HEK293 (cell line): ENCODE data around the gene ABCC3.

Experiments
- CTCF ChIP-seq: fragments of 450-650 bp; formaldehyde crosslinking; IDR thresholded peaks from 2 replicates; pipeline ENCODE4 v1.5.1; 2016; ENCODE audit warnings: missing biosample characterization, missing genetic modification characterization
- OVOL3 ChIP-seq: fragments of 450-650 bp; formaldehyde crosslinking; IDR thresholded peaks from 2 replicates; pipeline ENCODE4 v1.5.1; 2016; ENCODE audit warnings: missing biosample characterization, missing genetic modification characterization
- REST ChIP-seq: fragments of 450-650 bp; formaldehyde crosslinking; IDR thresholded peaks from 2 replicates; pipeline ENCODE4 v1.5.1; 2016; ENCODE audit warnings: missing biosample characterization, missing genetic modification characterization
- TRIM28 ChIP-seq: IDR thresholded peaks from 2 replicates; pipeline ENCODE4 v1.6.1; 2011; ENCODE audit warnings: low read length, control low read depth, borderline replicate concordance
- ZBTB26 ChIP-seq: fragments of 450-650 bp; formaldehyde crosslinking; optimal IDR thresholded peaks from 2 replicates; pipeline ENCODE3; 2016; ENCODE audit warnings: missing biosample characterization, mild to moderate bottlenecking, missing genetic modification characterization
- ZNF155 ChIP-seq: fragments of 450-650 bp; formaldehyde crosslinking; IDR thresholded peaks from 2 replicates; pipeline ENCODE4 v1.5.1; 2016; ENCODE audit warnings: missing biosample characterization, missing genetic modification characterization
- ZNF16 ChIP-seq: fragments of 450-650 bp; formaldehyde crosslinking; IDR thresholded peaks from 2 replicates; pipeline ENCODE4 v1.5.1; 2016; ENCODE audit warnings: low read depth, missing biosample characterization, missing genetic modification characterization
- ZNF223 ChIP-seq: fragments of 450-650 bp; formaldehyde crosslinking; IDR thresholded peaks from 2 replicates; pipeline ENCODE4 v1.5.1; 2016; ENCODE audit warnings: missing biosample characterization, missing genetic modification characterization
- ZNF24 ChIP-seq: fragments of 450-650 bp; formaldehyde crosslinking; IDR thresholded peaks from 2 replicates; pipeline ENCODE4 v1.5.1; 2016; ENCODE audit warnings: missing biosample characterization, missing genetic modification characterization
- ZNF266 ChIP-seq: fragments of 450-650 bp; formaldehyde crosslinking; IDR thresholded peaks from 2 replicates; pipeline ENCODE4 v1.5.1; 2016; ENCODE audit warnings: missing biosample characterization, missing genetic modification characterization, low read depth
- ZNF350 ChIP-seq: fragments of 450-650 bp; formaldehyde crosslinking; IDR thresholded peaks from 2 replicates; pipeline ENCODE4 v1.5.0; 2017; ENCODE audit warnings: missing biosample characterization, mild to moderate bottlenecking, missing genetic modification characterization
- ZNF426 ChIP-seq: fragments of 450-650 bp; formaldehyde crosslinking; IDR thresholded peaks from 2 replicates; pipeline ENCODE4 v1.5.1; 2017; ENCODE audit warnings: missing biosample characterization, missing genetic modification characterization, mild to moderate bottlenecking, inconsistent platforms, moderate library complexity
- ZNF473 ChIP-seq: fragments of 450-650 bp; formaldehyde crosslinking; IDR thresholded peaks from 2 replicates; pipeline ENCODE4 v1.5.1; 2017; ENCODE audit warnings: missing biosample characterization, missing genetic modification characterization
- ZNF510 ChIP-seq: fragments of 450-650 bp; formaldehyde crosslinking; IDR thresholded peaks from 2 replicates; pipeline ENCODE4 v1.5.1; 2018; ENCODE audit warnings: mild to moderate bottlenecking, missing genetic modification characterization, missing biosample characterization; ENCODE audit not compliant: insufficient replicate concordance
- ZNF518A ChIP-seq: fragments of 450-650 bp; formaldehyde crosslinking; conservative IDR thresholded peaks from 2 replicates; pipeline ENCODE4 v1.5.1; 2016; ENCODE audit warnings: low read depth, missing biosample characterization, missing genetic modification characterization
- ZNF530 ChIP-seq: fragments of 450-650 bp; formaldehyde crosslinking; IDR thresholded peaks from 2 replicates; pipeline ENCODE4 v1.5.1; 2016; ENCODE audit warnings: low read depth, missing biosample characterization, missing genetic modification characterization
- ZNF548 ChIP-seq: fragments of 450-650 bp; formaldehyde crosslinking; IDR thresholded peaks from 2 replicates; pipeline ENCODE4 v1.5.1; 2016; ENCODE audit warnings: missing biosample characterization, missing genetic modification characterization
- ZNF600 ChIP-seq: fragments of 450-650 bp; formaldehyde crosslinking; IDR thresholded peaks from 2 replicates; pipeline ENCODE4 v1.5.1; 2016; ENCODE audit warnings: missing biosample characterization, missing genetic modification characterization
- ZNF624 ChIP-seq: fragments of 450-650 bp; formaldehyde crosslinking; IDR thresholded peaks from 2 replicates; pipeline ENCODE4 v1.5.1; 2017; ENCODE audit warnings: missing biosample characterization, missing genetic modification characterization
- ZNF639 ChIP-seq: fragments of 450-650 bp; formaldehyde crosslinking; IDR thresholded peaks from 2 replicates; pipeline ENCODE4 v1.5.1; 2016; ENCODE audit warnings: missing biosample characterization, missing genetic modification characterization
- ZNF658 ChIP-seq: fragments of 450-650 bp; formaldehyde crosslinking; IDR thresholded peaks from 2 replicates; pipeline ENCODE4; 2016; ENCODE audit warnings: missing biosample characterization, missing genetic modification characterization
- ZNF677 ChIP-seq: fragments of 450-650 bp; IDR thresholded peaks from 2 replicates; pipeline ENCODE4 v1.5.0; 2018; ENCODE audit warnings: missing biosample characterization, mild to moderate bottlenecking, missing genetic modification characterization, moderate library complexity
- ZNF768 ChIP-seq: fragments of 450-650 bp; formaldehyde crosslinking; IDR thresholded peaks from 2 replicates; pipeline ENCODE4 v1.5.1; 2018; ENCODE audit warnings: missing biosample characterization, mild to moderate bottlenecking, missing genetic modification characterization
- ZNF776 ChIP-seq: fragments of 450-650 bp; formaldehyde crosslinking; IDR thresholded peaks from 2 replicates; pipeline ENCODE4 v1.5.0; 2017; ENCODE audit warnings: missing biosample characterization, missing genetic modification characterization, borderline replicate concordance
- ZNF837 ChIP-seq: fragments of 450-650 bp; formaldehyde crosslinking; IDR thresholded peaks from 2 replicates; pipeline ENCODE4 v1.5.1; 2016; ENCODE audit warnings: missing biosample characterization, missing genetic modification characterization
- ZXDB ChIP-seq: fragments of 450-650 bp; formaldehyde crosslinking; IDR thresholded peaks from 2 replicates; pipeline ENCODE4 v1.5.1; 2016; ENCODE audit warnings: missing biosample characterization, missing genetic modification characterization

The ABCC3 gene

GRCh38 chr17:50638966-50639713 lies 4.5 kb downstream of the ABCC3 start (continued):
- TF ChIP-seq ZNF473 (tag by site-specific recombination) (no peak), REST (tag by site-specific recombination) (no peak), OVOL3 (tag by site-specific recombination) (no peak), ZNF658 (tag by site-specific recombination) (no peak), ZNF426 (tag by site-specific recombination) (no peak), ZNF155 (no peak), TRIM28 (no peak), ZNF223 (no peak), ZNF24 (peak; percentile 70), ZNF530 (no peak), ZNF677 (tag by site-specific recombination) (no peak), ZXDB (tag by site-specific recombination) (peak; percentile 71; the same call in 1 of the 2 replicates), ZNF639 (tag by site-specific recombination) (peak; percentile 64; the same call in 1 of the 2 replicates), ZNF768 (tag by site-specific recombination) (no peak), ZNF518A (tag by site-specific recombination) (no peak), ZNF776 (no peak), ZNF266 (no peak), ZNF600 (peak; percentile 93), ZNF16 (no peak), ZBTB26 (tag by site-specific recombination) (no peak), ZNF837 (no peak), ZNF624 (tag by site-specific recombination) (no peak), CTCF (tag by site-specific recombination) (no peak), ZNF510 (tag by site-specific recombination) (no peak), ZNF350 (tag by site-specific recombination) (no peak), ZNF548 (tag by site-specific recombination) (no peak)
